Neural crest cell (in vitro differentiated cells): ENCODE data around the gene NLE1. TPM values are rescaled to one million over a fixed set of nuclear protein-coding genes. Genes with fewer than 3 reads are reported as not detected.

Experiments used
- DNase-seq: peaks from one replicate; pipeline ENCODE4 v3.0.0; 2021; ENCODE audit warnings: low read depth, mixed read lengths, low spot score
- H3K27ac Mint-ChIP-seq: one replicate; pipeline ENCODE4 v1.8.0; 2021; ENCODE audit warnings: mild to moderate bottlenecking, mixed read lengths; ENCODE audit not compliant: unreplicated experiment
- H3K27me3 Mint-ChIP-seq: 2 replicates; pipeline ENCODE4 v1.8.0; 2021; ENCODE audit warnings: low read depth, mild to moderate bottlenecking, mixed read lengths
- H3K36me3 Mint-ChIP-seq: 2 replicates; pipeline ENCODE4 v1.8.0; 2021; ENCODE audit warnings: low read depth, mild to moderate bottlenecking, mixed read lengths
- H3K4me1 Mint-ChIP-seq: 2 replicates; pipeline ENCODE4 v1.8.0; 2021; ENCODE audit warnings: mixed read lengths
- H3K4me3 Mint-ChIP-seq: one replicate; pipeline ENCODE4 v1.8.0; 2021; ENCODE audit warnings: mild to moderate bottlenecking, mixed read lengths
- H3K9me3 Mint-ChIP-seq: 2 replicates; pipeline ENCODE4 v1.8.0; 2021; ENCODE audit warnings: mixed read lengths
- CTCF ChIP-seq: fragments of 200-600 bp; sonication (generic); conservative IDR thresholded peaks from 2 replicates; pipeline ENCODE4 v1.5.0; 2021; ENCODE audit warnings: antibody characterized with exemption, mild to moderate bottlenecking
- total RNA-seq: library from RNA; stranded (reverse); gene quantifications from 2 replicates; pipeline ENCODE4 v1.2.1, GENCODE V29; 2021

Gene NLE1
- total RNA-seq, 1 donor from 2014 or later = 35.8 TPM

- Mint-ChIP-seq H3K4me1 (no peaks in the 10 kb centered on the region), H3K9me3 (no peaks in the 10 kb centered on the region), H3K4me3 (no peak overlapping the region), H3K27ac (no peak overlapping the region), H3K27me3 (no peaks in the 10 kb centered on the region), H3K36me3 (peaks cover 13% of the 10 kb centered on the region)
- no peak for DNase-seq
- no peak for TF ChIP-seq CTCF
Measured at GRCh38 chr17:35132816-35133550, 9.1 kb downstream of the NLE1 start.

GRCh38 chr17:35132099-35132498, 10.0 kb downstream of the NLE1 start:
- Mint-ChIP-seq H3K4me3 (no peak overlapping the region), H3K36me3 (peaks cover 13% of the 10 kb centered on the region), H3K9me3 (no peaks in the 10 kb centered on the region), H3K27ac (no peak overlapping the region), H3K27me3 (no peaks in the 10 kb centered on the region), H3K4me1 (no peaks in the 10 kb centered on the region)
- TF ChIP-seq CTCF = no peak
- no peak for DNase-seq

GRCh38 chr17:35130392-35130791, 11.7 kb downstream of the NLE1 start:
- TF ChIP-seq CTCF = no peak
- Mint-ChIP-seq H3K4me3 (no peak overlapping the region), H3K27me3 (no peaks in the 10 kb centered on the region), H3K4me1 (no peaks in the 10 kb centered on the region), H3K9me3 (no peaks in the 10 kb centered on the region), H3K27ac (no peak overlapping the region), H3K36me3 (peaks cover 13% of the 10 kb centered on the region)
- no peak for DNase-seq

GRCh38 chr17:35129973-35130351, 12.1 kb downstream of the NLE1 start:
- H3K27me3 Mint-ChIP-seq = no peaks in the 10 kb centered on the region
- no peak overlapping the region for H3K27ac Mint-ChIP-seq
- DNase-seq = no peak
- no peaks in the 10 kb centered on the region for H3K4me1 Mint-ChIP-seq
- H3K4me3 Mint-ChIP-seq = no peak overlapping the region
- H3K36me3 Mint-ChIP-seq = peaks cover 13% of the 10 kb centered on the region
- no peaks in the 10 kb centered on the region for H3K9me3 Mint-ChIP-seq
- no peak for TF ChIP-seq CTCF

GRCh38 chr17:35129154-35129972, 12.7 kb downstream of the NLE1 start:
- Mint-ChIP-seq H3K9me3 (no peaks in the 10 kb centered on the region), H3K27me3 (no peaks in the 10 kb centered on the region), H3K4me3 (no peak overlapping the region), H3K36me3 (peaks cover 13% of the 10 kb centered on the region), H3K27ac (no peak overlapping the region), H3K4me1 (no peaks in the 10 kb centered on the region)
- DNase-seq = no peak
- no peak for TF ChIP-seq CTCF
